ENCODE results near the gene INSC. TPM values are rescaled to one million over a fixed set of nuclear protein-coding genes. Genes with fewer than 3 reads are reported as not detected.

INSC gene
- total and polyA plus RNA-seq, 2 of the 4 experiments (the other 2 are of a cell fraction), result 0.53 to 1.4 TPM

GRCh38 chr11:15295695-15296094 lies 181.0 kb downstream of the INSC start:
- ChIA-PET POLR2A (ENCODE audit: unreplicated experiment) (no interaction called here), CTCF (no interaction called here)
- H2BK15ac ChIP-seq (ENCODE audit: low read depth, low read length), result no peak overlapping the region
- no peak overlapping the region for H3K9ac ChIP-seq (ENCODE audit: low read depth, low read length)
- DNase-seq, result no peak
- H3K14ac ChIP-seq (replicated peaks; ENCODE audit: low read depth, low read length), result no peak overlapping the region
- H2AK9ac ChIP-seq (replicated peaks; ENCODE audit: low read depth, low read length, poor library complexity), result no peak overlapping the region
- no peaks in the 10 kb centered on the region for H3K9me3 ChIP-seq (ENCODE audit: control insufficient read depth, insufficient read depth, low read length)
- in situ Hi-C loops (cut with MboI; ENCODE audit: low sequenced_read_pairs), result no loop called here
- H3K27me3 ChIP-seq (ENCODE audit: control insufficient read depth, insufficient read depth, low read length), result no peaks in the 10 kb centered on the region
- no peak overlapping the region for H4K8ac ChIP-seq (ENCODE audit: low read depth in 2 of 2, low read length in 2 of 2)
- no peak overlapping the region for H3K27ac ChIP-seq (ENCODE audit: insufficient read depth, low read length)
- H2AFZ ChIP-seq (replicated peaks; ENCODE audit: low read length, poor library complexity), result no peak overlapping the region
- no peak overlapping the region for H3K23ac ChIP-seq (ENCODE audit: low read depth, low read length)
- H3K4me1 ChIP-seq (ENCODE audit: control insufficient read depth, insufficient read depth, low read length), result no peaks in the 10 kb centered on the region
- ATAC-seq (ENCODE audit: low read depth), result no peak
- H3K56ac ChIP-seq (ENCODE audit: extremely low read depth, insufficient read depth, low read length), result no peak overlapping the region
- no peaks in the 10 kb centered on the region for H3K9me1 ChIP-seq (ENCODE audit: insufficient read depth, low read length)
- no peak overlapping the region for H3K18ac ChIP-seq (ENCODE audit: low read depth, low read length)
- no peak overlapping the region for H2BK120ac ChIP-seq (ENCODE audit: low read depth, low read length)
- no CpG with 5 or more reads among the region's 1 CpG for WGBS, 2 experiments (ENCODE audit: extremely low coverage in 2 of 2, insufficient read length in 1 of 2)
- no TSS peak for BruUV-seq (replicated peaks)
- dilution Hi-C loops (cut with HindIII; ENCODE audit: low sequenced_read_pairs, unreplicated experiment), result no loop called here
- no peaks in the 10 kb centered on the region for H4K20me1 ChIP-seq (ENCODE audit: insufficient read depth, low read length)
- H3K4me2 ChIP-seq (ENCODE audit: low read depth, low read length), result no peak overlapping the region
- no peak overlapping the region for H2BK5ac ChIP-seq (ENCODE audit: low read depth, low read length, poor library complexity, severe bottlenecking)
- TF ChIP-seq SMC3 (IDR thresholded peaks at IDR 0.05; ENCODE audit: low read depth, low read length), result no peak
- no peak for TF ChIP-seq USF2 (IDR thresholded peaks at IDR 0.05; ENCODE audit: low read depth, low read length)
- H3K4me3 ChIP-seq (ENCODE audit: insufficient read depth, low read depth, low read length), result no peak overlapping the region
- intact Hi-C loops (cut with micrococcal nuclease), result no loop called here
- H2AK5ac ChIP-seq (ENCODE audit: low read depth, low read length), result no peak overlapping the region
- no peak overlapping the region for H4K5ac ChIP-seq (ENCODE audit: low read depth, low read length)
- no peak overlapping the region for H3K4ac ChIP-seq (ENCODE audit: low read depth, low read length)
- H3K79me1 ChIP-seq (ENCODE audit: low read depth in 1 of 2, low read length in 2 of 2), result no peaks in the 10 kb centered on the region
- H2BK20ac ChIP-seq (ENCODE audit: low read depth, low read length), result no peak overlapping the region
- no peaks in the 10 kb centered on the region for H3K36me3 ChIP-seq (ENCODE audit: control insufficient read depth, insufficient read depth, low read length)
- no peak overlapping the region for H4K91ac ChIP-seq (ENCODE audit: insufficient read depth, low read depth, low read length)

Other genes starting within 250 kb of the INSC start
- gene CYP2R1, start 222.7 kb upstream of the INSC start, total RNA-seq (2012; rRNA removed), result 5.2 and 5.6 TPM in 2 replicates
- 4.7 and 5.3 TPM in 2 replicates for gene CYP2R1, start 222.7 kb upstream of the INSC start, polyA plus RNA-seq (2012; rRNA removed)
- not detected in 2 replicates for gene CALCA, start 142.6 kb upstream of the INSC start, total RNA-seq (2012; rRNA removed)
- gene CALCA, start 142.6 kb upstream of the INSC start, polyA plus RNA-seq (2012; rRNA removed), result not detected in 2 replicates
- not detected in 2 replicates for gene CALCB, start 41.3 kb upstream of the INSC start, total RNA-seq (2012; rRNA removed)
- gene CALCB, start 41.3 kb upstream of the INSC start, polyA plus RNA-seq (2012; rRNA removed), result not detected in 2 replicates